ENCODE results near the gene PRMT1. TPM values are rescaled to one million over a fixed set of nuclear protein-coding genes. Genes with fewer than 3 reads are reported as not detected.

Gene PRMT1
- total and polyA plus RNA-seq, 2 of the 13 experiments (the other 11 are each of a cell fraction or from before 2014, with no cell fraction given) = 324 to 374 TPM

DNA sequence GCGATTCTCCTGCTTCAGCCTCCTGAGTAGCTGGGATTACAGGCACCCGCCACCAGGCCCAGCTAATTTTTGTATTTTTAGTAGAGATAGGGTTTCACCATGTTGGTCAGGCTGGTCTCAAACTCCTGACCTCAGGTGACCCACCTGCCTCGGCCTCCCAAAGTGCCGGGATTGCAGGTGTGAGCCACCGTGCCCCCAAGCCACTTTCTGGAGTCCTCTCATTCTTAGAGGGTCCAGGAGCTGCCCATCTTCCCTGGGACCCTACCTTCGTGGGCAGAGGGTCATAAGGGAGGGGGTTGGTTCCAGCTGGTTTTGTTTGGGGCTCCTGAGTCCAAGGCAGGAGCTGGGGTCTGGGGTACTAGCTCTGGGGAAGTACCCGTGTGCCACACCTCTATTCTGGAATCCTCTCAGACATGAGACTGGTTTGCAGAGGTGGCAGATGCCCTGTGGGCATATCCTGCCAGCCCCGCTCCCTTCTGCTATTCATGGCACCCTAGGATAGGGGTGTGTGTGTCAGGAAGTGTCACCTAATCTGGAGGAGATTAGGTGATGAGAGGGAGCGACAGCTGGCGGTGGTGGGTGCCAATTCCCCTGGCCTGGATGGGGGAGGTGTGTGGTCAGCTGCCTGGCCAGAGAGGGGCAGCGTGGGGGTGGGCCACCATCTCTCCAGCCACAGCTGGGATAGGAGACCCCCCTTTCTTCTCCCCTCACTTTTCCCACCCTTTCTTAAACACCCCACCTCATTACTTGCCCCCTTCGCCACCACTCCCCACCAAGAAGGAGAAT is 2.1 kb downstream of the PRMT1 start:
- Histone ChIP-seq H3K9ac (ENCODE audit: insufficient read depth, low read depth, low read length) (no peak overlapping the region), H3K4me1 (ENCODE audit: insufficient read depth, low read length) (peaks cover 39% of the 10 kb centered on the region), H3K9me3 (ENCODE audit: low read length) (no peaks in the 10 kb centered on the region), H3K4me3 (replicated peaks in 1 of 3; ENCODE audit: insufficient read depth in 1 of 3, low read depth in 2 of 3, low read length in 3 of 3) (no peak overlapping the region; a peak in 2 of 6 replicates), H3K36me3 (replicated peaks in 1 of 2; ENCODE audit: control insufficient read depth in 1 of 2, insufficient read depth in 2 of 2, low read length in 2 of 2) (peaks cover 9 to 33% of the 10 kb centered on the region in 2 experiments), H3K79me2 (ENCODE audit: insufficient read depth, low read length) (peaks cover 42% of the 10 kb centered on the region), H3K27me3 (ENCODE audit: control insufficient read depth in 1 of 2, insufficient read depth in 2 of 2, low read length in 2 of 2) (no peaks in the 10 kb centered on the region), H3K4me2 (ENCODE audit: low read depth, low read length) (0 out of 2 replicates have a peak overlapping the region, but pooled peaks have one; percentile 29), H3K27ac (ENCODE audit: extremely low read length, insufficient read depth, low read length) (no peak overlapping the region), H2AFZ (ENCODE audit: low read length) (no peak overlapping the region), H4K20me1 (ENCODE audit: insufficient read depth, low read length) (peaks cover 37% of the 10 kb centered on the region)
- no TSS peak for BruUV-seq (replicated peaks)
- WGBS (ENCODE audit: low lambda C conversion rate) = 80% methylated on average over 9 of the region's 12 CpGs
- intact Hi-C loops (cut with micrococcal nuclease; ENCODE audit: unreplicated experiment) = loop anchor here (5.0 kb wide), 1 partner anchor 37 kb away; the partner anchor contains the start of genes RRAS and SCAF1
- TF ChIP-seq HNRNPL (IDR thresholded peaks at IDR 0.05; ENCODE audit: low read depth, low read length) = 0 out of 2 replicates have a peak, but pooled peaks have one; percentile 37
- TF ChIP-seq, protein P1, sequence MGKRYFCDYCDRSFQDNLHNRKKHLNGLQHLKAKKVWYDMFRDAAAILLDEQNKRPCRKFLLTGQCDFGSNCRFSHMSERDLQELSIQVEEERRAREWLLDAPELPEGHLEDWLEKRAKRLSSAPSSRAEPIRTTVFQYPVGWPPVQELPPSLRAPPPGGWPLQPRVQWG (CRISPR knock-in tag; IDR thresholded peaks at IDR 0.05; ENCODE audit: borderline replicate concordance, low read depth) = no peak
- in situ Hi-C loops (cut with HindIII; ENCODE audit: extremely low pct_ligation_motif_present, low pct_unique_long_range_greater_than_20kb) = loop anchor here (10.0 kb wide), 1 partner anchor 84 kb away; the partner anchor contains the start of gene PRR12
- DNase-seq (ENCODE audit: low spot score) = no peak
- FAIRE-seq = no peak
- CTCF ChIA-PET (ENCODE audit: low intra/inter-chr PET ratio, low total read pairs) = interaction anchor here (1.7 kb wide), 1 partner anchor 109 kb away, joined by 5 read pairs; no protein-coding TSS in a partner anchor
- ATAC-seq = no peak
- POLR2A ChIA-PET = no interaction called here

DNA sequence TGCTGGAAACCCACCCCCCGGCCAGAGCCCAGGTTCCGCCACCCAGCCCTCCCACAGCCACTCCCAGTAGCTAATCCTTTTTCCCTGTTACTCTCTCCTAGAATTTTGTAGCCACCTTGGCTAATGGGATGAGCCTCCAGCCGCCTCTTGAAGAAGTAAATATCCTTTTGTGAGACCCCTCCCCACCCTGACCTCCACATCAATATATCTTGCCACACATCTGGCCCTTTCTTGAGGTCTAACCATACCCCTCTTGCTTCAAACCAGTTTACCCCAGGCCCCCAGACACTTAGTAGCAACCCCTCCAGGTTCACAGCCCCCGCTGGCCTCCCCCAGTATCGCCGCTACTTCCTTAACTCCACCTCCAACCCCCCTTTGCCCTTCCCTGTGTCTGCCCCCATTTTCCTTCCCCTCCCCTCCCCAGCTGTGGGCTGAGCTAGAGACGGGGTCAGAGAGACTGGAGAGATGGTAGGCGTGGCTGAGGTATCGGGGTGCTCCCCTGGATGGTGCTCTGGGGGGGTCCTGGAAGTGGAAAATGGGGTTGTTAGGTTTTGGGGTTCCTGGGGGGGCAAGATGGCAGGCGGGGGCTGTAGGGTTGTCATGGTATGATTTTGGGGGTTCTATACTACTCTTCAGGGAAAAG is 2.8 kb downstream of the PRMT1 start:
- no peak for FAIRE-seq
- TF ChIP-seq ZNF615 (CRISPR knock-in tag; IDR thresholded peaks at IDR 0.05; ENCODE audit: borderline replicate concordance) = no peak
- TF ChIP-seq TCF7 (IDR thresholded peaks at IDR 0.05; ENCODE audit: low read depth) = no peak
- no peak for TF ChIP-seq HOXA9 (CRISPR knock-in tag; IDR thresholded peaks at IDR 0.05; ENCODE audit: borderline replicate concordance)
- TF ChIP-seq NONO (IDR thresholded peaks at IDR 0.05) = no peak
- TF ChIP-seq NONO (CRISPR knock-in tag; conservative IDR thresholded peaks at IDR 0.05) = no peak
- no peak for TF ChIP-seq KDM5A (IDR thresholded peaks at IDR 0.05; ENCODE audit: borderline replicate concordance, low read length)
- no peak for TF ChIP-seq PBX2 (CRISPR knock-in tag; IDR thresholded peaks at IDR 0.05)
- no peak for TF ChIP-seq CREM (IDR thresholded peaks at IDR 0.05)
- TF ChIP-seq CREM (CRISPR knock-in tag; IDR thresholded peaks at IDR 0.05) = no peak
- TF ChIP-seq ZNF788 (CRISPR knock-in tag; IDR thresholded peaks at IDR 0.05; ENCODE audit: borderline replicate concordance) = no peak
- TF ChIP-seq MTF2 (CRISPR knock-in tag; IDR thresholded peaks at IDR 0.05; ENCODE audit: borderline replicate concordance) = no peak
- no peak for TF ChIP-seq KDM3A (CRISPR knock-in tag; IDR thresholded peaks at IDR 0.05; ENCODE audit: low read depth)
- TF ChIP-seq FOXM1 (CRISPR knock-in tag; IDR thresholded peaks at IDR 0.05) = no peak
- no peak for TF ChIP-seq TBL1XR1 (IDR thresholded peaks at IDR 0.05; ENCODE audit: borderline replicate concordance, low read length, partially characterized antibody)

More for the DNA sequence above, 2.8 kb downstream of the PRMT1 start:
- no peak for ATAC-seq
- no peak overlapping the region for H3K4me3 ChIP-seq (replicated peaks in 1 of 3; ENCODE audit: insufficient read depth in 1 of 3, low read depth in 2 of 3, low read length in 3 of 3)
- H2AFZ ChIP-seq (ENCODE audit: low read length) = no peak overlapping the region
- POLR2A ChIA-PET = no interaction called here
- no peak overlapping the region for H3K9ac ChIP-seq (ENCODE audit: insufficient read depth, low read depth, low read length)
- intact Hi-C loops (cut with micrococcal nuclease; ENCODE audit: unreplicated experiment) = loop anchor here (5.0 kb wide), 1 partner anchor 38 kb away; the partner anchor contains the start of genes RRAS and SCAF1
- WGBS (ENCODE audit: low lambda C conversion rate) = 90% methylated on average over 10 of the region's 10 CpGs
- no peak for DNase-seq (ENCODE audit: low spot score)
- peaks cover 37% of the 10 kb centered on the region for H4K20me1 ChIP-seq (ENCODE audit: insufficient read depth, low read length)
- peaks cover 13 to 40% of the 10 kb centered on the region in 2 experiments for H3K36me3 ChIP-seq (replicated peaks in 1 of 2; ENCODE audit: control insufficient read depth in 1 of 2, insufficient read depth in 2 of 2, low read length in 2 of 2)
- H3K4me1 ChIP-seq (ENCODE audit: insufficient read depth, low read length) = peaks cover 39% of the 10 kb centered on the region
- no peaks in the 10 kb centered on the region for H3K27me3 ChIP-seq (ENCODE audit: control insufficient read depth in 1 of 2, insufficient read depth in 2 of 2, low read length in 2 of 2)
- H3K79me2 ChIP-seq (ENCODE audit: insufficient read depth, low read length) = peaks cover 42% of the 10 kb centered on the region
- H3K4me2 ChIP-seq (ENCODE audit: low read depth, low read length) = peak overlapping the region; percentile 34
- CTCF ChIA-PET (ENCODE audit: low intra/inter-chr PET ratio, low total read pairs) = interaction anchor here (0.9 to 1.5 kb wide), 2 partner anchors 8 to 109 kb away, joined by 3 to 5 read pairs; no protein-coding TSS in a partner anchor
- peak overlapping the region; percentile 49 for H3K27ac ChIP-seq (ENCODE audit: extremely low read length, insufficient read depth, low read length)
- H3K9me3 ChIP-seq (ENCODE audit: low read length) = no peaks in the 10 kb centered on the region
- BruUV-seq (replicated peaks) = no TSS peak
- in situ Hi-C loops (cut with HindIII; ENCODE audit: extremely low pct_ligation_motif_present, low pct_unique_long_range_greater_than_20kb) = loop anchor here (10.0 kb wide), 1 partner anchor 85 kb away; the partner anchor contains the start of gene PRR12

All from HepG2 (cell line).